HuH-7 (cell line): ENCODE measurements around the gene SCYGR1.
"Not testable (repeated sequence)": the region's sequence is repeated elsewhere in the genome, so short reads cannot be mapped to it uniquely, and the experiment has no call there.

Experiments used
- DNase-seq: peaks from one replicate; pipeline ENCODE4 v3.0.0; 2011; ENCODE audit warnings: low spot score

Gene SCYGR1

DNA sequence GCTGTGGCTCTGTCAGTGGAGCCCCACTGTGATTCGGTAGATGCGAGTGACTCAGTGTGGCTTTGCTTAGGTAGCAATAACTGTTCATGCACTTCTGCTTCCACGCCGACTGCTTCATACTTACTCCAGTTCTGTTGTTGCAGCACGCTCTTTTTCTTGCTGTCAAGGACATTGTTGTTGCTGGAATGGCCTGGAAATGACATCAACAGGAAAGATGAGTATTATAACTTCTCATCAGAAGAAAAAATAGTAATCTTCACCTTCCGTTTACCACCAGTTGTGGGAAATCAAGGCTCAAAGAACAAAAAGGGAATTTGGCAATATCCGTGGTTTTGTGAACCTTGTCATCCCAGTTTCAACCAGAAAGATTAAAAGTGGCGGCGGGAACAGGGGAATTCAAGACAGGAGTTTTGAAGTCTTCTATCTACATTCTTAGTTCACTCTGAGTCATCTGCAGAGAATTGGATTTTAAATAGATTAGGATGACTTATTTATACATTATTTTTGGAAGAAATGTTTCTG lies 16.9 kb downstream of the SCYGR1 start:
- DNase-seq: no peak

DNA sequence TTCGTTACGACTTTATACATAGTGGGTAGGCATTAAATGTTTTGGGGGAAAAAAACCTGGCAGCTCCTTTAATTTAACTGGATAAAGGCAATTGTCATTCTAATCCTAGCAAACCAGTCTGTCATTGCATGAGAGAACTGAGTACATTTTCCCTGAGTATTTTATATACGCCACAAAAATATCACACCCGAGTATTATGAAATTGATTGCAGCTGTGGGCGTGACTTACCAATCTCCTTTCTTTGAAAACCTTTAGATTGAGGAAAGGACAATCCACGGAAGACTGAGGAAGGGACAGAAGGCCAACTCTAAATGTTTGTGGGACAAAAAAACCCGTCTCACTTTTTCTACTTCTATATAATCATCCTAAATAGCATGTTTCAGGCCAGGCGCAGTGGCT lies 17.7 kb downstream of the SCYGR1 start:
- DNase-seq: no peak

DNA sequence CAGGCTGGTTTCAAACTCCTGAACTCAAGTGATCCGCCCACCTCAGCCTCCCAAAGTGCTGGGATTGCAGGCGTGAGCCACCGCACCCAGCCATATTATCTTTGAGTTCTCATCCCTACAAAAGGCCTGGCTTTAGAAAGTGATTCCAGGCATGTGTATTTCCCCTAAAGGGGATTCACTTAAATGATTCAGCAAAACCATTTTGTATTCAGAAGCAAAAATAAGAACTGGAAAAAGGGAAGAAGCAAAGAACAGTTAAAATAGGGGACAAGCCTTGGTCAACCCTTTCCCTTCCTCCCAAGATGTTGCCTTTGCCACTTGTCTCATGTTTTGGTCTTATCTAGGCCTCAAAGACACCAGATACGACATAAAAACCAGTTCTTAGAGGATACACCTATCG lies 19.2 kb downstream of the SCYGR1 start:
- no peak for DNase-seq

DNA sequence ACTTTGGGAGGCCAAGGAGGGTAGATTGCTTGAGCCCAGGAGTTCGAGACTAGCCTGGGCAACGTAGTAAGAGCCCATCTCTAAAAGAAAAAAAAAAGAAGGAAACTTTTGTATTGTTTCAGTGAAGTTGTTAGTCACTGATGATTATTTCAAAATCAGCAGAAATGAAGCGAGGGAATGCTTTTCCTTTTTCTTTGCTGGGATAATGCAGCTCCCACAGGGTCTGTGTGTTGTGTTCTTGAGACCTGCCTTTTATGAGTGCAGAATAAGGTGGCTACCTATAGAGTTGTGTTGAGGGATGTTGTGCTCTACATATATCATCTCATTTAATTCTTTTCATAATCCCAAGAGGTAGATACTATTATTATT lies 20.3 kb downstream of the SCYGR1 start:
- DNase-seq: no peak

DNA sequence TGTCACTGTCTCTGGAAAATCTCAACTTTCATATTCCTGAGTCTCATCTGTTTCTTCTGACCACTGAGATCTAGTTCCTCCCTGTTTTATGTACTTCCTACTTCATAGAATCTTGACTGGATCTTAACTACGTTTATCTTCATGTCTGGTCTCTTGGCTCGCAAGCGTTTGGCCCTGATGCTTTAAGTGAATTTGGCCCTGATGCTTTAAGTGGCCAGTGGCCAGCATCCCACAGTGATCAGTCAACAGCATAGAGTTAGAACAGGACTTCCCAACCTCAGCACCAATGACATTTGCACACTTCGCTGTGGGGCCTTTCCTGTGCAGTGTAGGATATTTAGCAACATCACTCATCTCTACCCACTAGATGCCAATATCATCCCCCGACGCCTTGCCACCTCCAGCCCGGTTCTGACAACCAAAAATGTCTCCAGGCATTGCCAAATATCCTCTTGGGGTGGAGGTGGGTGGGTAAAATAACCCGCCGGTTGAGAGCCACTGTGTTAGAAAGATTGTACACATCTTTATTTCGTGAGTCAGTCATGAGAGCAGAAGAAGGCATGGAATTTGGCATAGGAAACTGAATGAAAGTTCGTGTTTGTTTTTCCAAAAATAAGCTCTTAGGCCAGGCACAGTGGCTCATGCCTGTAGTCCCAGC lies 20.9 kb downstream of the SCYGR1 start:
- DNase-seq: no peak

DNA sequence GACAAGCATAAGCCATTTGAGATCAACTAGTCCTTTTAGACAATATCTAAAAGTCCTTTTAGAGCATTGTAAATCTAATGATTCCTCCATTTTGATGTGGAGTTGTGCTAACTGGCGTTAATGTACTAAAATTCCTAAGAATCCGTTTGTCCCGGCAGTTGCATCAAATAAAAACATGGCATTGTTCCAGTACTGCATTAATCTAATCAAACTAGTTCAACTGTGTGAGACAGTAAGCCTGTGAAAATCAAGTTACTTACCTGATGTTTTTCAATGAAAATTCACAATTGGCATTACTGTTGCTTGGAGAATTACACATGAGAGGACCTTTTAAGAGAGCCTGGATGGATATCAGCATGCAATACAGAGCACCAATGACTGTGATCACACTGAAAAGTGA lies 21.9 kb downstream of the SCYGR1 start:
- DNase-seq: no peak

DNA sequence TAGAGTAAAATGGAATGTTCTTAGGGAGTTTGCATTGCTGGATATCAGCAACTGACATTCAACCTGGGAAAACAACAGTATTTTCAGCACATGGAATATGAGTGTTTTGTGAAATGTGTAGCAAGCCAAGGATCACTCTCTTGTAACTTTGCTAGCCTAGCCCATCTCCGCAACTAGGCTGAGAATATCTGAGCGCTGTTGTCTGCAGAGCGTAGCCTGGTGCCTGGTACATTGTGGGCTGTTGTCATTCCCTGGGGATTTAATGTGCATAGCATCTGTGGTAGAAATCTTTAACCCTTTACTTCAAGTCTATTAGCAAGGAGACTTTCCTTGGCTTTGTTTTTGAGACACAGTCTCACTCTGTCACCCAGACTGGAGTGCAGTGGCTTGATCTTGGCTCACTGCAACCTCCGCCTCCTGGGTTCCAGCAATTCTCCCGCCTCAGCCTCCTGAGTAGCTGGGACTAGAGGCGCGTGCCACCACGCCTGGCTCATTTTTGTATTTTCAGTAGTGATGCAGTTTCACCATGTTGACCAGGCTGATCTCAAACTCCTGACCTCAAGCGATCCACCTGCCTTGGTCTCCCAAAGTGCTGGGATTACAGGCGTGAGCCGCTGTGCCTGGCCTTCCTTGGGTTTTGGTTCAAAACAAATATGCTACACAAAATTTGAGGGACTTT lies 23.0 kb downstream of the SCYGR1 start:
- not testable (repeated sequence) for DNase-seq

DNA sequence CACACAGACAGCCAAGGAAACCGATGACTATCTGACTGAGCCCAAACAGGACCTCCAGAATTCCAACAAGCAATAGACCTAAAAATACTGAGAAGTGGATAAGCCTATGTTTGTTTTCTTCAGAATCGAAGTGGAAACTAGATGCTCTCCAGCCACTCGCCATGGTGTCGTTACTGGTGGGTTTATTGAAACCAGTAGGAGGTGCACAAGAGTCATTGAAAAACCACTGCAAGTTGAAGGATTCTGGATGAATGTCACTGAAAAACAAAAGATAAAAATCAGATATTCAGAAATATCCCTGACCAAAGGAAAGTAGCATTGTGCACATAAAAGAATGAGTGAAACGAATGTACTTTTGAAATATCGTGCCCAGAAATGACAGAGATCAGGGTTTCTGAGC lies 24.0 kb downstream of the SCYGR1 start:
- no peak for DNase-seq

DNA sequence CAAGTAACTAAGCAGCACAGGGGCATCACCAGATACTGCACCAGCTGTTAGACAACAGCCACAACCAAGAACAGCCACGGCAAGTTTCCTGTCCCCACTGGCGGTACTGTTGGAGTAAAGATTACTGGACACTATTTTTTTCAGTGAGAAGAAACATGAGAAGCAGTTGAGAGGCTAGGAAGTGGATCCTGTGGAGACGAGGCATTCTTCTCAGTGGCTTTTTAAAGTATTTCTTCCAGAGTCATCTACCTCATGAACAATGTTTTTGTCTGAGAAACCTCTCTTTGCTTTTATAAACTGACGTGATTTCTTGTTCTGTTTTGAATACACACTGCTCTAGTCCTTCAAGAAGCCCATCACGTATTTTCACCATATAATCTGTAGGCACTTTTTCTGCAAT lies 27.4 kb downstream of the SCYGR1 start:
- no peak for DNase-seq

DNA sequence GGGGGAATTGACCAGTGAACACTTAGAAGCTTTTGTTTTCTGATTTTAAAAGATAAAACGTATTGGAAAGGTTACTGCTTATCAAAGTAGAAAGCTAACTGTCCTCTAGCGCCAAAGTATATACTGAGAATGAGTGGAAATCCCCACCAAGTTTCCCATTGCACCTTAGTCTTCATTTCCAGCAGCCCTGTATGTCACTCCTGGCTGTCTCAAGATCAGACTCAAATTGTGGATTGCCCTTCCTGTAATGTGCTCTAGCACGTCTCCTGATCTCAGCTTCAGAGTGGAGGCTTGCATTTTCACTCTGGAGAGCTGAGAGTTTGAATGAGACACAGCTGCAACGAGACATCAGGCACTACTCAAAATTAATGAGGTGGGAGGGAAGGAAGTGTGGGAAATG lies 36.1 kb downstream of the SCYGR1 start:
- DNase-seq: no peak

DNA sequence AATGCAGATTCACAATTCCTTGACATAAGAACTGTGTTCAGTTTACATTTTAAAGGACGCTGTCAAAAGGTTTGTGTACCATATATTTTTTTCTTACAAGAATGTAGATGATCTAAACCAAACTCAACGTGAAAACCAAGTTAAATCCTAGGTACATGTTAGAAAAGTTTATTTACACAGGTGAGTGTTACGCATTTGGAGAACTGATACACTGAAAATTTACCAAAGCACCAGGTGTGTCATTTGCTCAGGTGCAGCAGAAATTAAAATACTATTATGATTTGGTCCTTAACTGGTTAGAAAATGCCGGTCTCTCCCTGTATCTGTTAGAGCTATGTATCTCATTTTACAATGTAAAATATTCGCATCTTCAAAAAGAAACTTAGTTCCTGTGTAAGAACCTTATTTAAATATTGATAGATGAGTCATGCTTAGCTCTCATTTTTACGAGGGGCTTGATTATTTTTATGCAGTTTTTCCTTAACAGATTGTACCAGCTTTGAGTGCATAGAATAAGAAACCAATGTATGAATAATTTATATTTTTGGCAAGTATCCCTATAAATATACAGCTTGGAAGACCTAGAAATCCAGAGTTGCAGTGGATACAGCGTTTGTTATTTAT lies 37.6 kb downstream of the SCYGR1 start:
- DNase-seq: no peak

DNA sequence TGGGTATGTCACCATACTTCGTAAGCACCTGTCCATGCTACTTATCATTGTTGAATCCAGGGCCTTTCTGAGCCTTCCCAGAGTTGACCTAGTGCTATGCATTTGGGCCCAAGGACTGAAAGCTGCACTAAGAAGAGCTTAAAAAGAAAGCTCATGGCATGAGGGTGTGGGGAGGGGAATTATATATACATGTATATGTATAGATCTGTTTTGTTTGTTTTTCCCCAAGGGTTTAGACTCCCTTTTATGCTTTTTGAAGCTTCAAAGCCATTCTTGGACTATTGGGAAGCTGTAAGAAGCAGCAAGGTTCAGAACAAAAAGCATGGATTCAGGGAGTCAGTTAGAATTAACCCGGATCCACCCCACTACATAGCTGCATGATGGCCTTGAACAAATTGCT lies 39.4 kb downstream of the SCYGR1 start:
- DNase-seq: no peak

DNA sequence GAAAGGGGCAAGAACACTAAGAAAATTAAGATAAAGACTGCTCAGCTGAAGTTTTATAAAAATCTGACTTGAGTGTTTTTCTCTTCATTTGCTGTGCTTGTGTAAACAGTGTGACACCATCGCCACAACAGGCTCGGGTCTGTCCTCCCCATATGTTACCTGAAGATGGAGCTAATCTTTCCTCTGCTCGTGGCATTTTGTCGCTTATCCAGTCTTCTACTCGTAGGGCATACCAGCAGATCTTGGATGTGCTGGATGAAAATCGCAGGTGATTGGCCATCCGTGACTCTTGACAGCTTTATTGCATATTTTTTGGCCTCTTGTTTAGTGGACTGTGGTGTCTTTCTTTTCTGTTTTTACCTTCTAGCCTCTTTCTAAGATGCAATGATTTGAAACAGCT lies 40.6 kb downstream of the SCYGR1 start:
- DNase-seq: no peak

DNA sequence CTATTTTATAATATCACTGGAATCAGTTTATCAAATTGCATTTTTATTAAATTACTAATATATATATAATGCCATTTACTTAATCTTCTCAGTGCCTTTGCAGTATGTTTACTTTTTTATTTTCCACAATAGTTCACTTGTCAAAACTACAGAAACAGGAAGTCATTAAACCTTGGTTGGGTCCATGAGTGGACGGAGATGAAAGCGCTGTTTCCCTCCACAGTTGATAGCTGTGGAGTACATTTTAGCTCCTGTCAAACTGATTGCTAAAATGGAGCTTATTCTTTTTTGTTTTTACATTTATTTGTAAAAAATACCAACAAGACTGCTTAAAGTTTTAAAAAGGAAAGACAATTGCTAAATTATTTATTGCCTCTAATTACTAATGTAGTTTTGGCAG lies 43.5 kb downstream of the SCYGR1 start:
- no peak for DNase-seq

DNA sequence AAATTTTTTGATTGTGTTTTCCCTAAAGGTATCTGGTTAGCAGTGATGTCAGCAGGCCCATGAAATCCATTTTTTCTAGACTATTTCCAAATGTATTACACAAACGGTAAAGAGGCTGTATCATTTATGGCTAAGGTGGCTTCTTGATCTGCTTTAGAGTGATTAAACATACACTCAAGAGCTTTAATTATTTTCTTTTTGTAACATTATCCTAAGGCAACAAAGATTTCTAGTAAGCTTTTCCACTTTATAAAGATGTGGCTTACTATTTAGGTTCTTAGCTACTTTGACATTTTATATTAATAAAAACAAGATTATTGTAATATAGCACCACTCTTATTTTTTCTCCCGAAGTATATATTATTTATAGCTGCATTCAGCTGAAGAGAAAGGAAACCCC lies 46.2 kb downstream of the SCYGR1 start:
- no peak for DNase-seq

DNA sequence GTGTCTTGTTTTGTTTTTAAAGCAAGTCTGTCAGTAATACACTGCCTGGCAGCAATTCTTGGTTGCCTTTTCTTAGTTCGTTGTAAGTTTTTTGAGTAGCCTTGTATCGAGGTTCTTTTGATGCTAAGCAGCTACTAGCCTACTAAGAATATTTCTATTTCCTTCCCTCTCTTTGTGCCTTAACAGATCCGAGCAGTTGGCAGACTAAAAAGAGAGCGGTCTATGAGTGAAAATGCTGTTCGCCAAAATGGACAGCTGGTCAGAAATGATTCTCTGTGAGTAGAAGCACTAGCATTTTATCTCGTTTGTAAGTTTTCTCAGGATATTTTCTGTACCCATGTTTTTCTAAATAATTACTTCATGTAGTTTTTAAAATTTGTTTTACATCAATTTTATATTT lies 47.6 kb downstream of the SCYGR1 start:
- no peak for DNase-seq

DNA sequence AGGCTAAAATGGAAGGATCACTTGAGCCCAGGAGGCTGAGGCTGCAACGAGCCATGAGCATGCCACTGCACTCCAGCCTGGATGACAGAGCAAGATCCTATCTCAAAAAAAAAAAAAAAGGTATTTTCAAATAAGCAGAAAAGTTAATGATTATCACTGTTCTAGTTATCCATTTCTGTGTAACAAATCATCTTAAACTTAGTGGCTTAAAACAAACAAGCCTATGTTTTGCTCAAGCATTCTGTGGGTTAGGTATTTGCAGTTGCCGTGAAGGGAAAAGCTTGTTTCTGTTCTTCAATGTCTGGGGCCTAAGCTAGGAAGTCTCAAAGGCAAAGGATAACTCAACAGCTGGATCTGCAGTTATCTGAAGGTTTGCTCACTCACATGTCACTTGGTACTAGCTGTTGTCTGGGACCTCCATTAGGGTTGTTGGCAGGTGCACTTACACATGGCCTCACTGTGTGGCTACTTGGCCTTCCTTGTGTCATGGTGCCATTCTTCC lies 48.6 kb downstream of the SCYGR1 start:
- no peak for DNase-seq
